Mucosa of stomach (tissue), 1 donor: ENCODE measurements around the gene SEM1.
A peak's percentile ranks its signal among the peaks of the same experiment; 100 is the strongest.
"Not testable (repeated sequence)": the region's sequence is repeated elsewhere in the genome, so short reads cannot be mapped to it uniquely, and the experiment has no call there.

Source experiments
- H3K27me3 ChIP-seq: one replicate; pipeline ENCODE4 v1.7.0; 2013; ENCODE audit warnings: mild to moderate bottlenecking, low read length; ENCODE audit not compliant: control insufficient read depth, insufficient read depth
- H3K36me3 ChIP-seq: one replicate; pipeline ENCODE4 v1.7.0; 2013; ENCODE audit warnings: low read length; ENCODE audit not compliant: control insufficient read depth, insufficient read depth
- H3K4me1 ChIP-seq: one replicate; pipeline ENCODE4 v1.7.0; 2013; ENCODE audit warnings: mild to moderate bottlenecking, low read length; ENCODE audit not compliant: control insufficient read depth, insufficient read depth
- H3K4me3 ChIP-seq: one replicate; pipeline ENCODE4 v1.7.0; 2013; ENCODE audit warnings: low read length
- H3K9ac ChIP-seq: one replicate; pipeline ENCODE4 v1.7.0; 2013; ENCODE audit warnings: mild to moderate bottlenecking, low read length, moderate library complexity
- H3K9me3 ChIP-seq: one replicate; pipeline ENCODE4 v1.7.0; 2013; ENCODE audit warnings: mild to moderate bottlenecking, low read length, moderate library complexity; ENCODE audit not compliant: control insufficient read depth
- donor health status: Pancreatic carcinoma.

SEM1 gene

DNA sequence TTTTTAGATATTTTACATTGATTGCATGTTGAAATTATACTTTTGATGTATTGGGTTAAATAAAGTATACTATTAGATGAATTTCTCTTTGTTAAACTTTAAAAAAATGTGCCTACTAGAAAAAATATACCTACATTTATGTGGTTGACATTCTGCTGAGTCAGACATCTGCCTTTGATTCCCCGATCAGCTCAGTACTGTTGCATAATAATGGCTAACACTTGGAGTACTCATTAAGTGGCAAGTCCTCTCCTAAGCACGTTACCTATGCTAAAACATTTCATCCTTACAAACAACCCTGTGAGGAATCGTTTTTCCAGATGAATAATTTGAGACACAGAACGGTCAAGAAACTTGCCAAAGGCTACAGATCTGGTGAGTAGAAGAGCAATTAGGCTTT, 14.0 kb upstream of the SEM1 start:
- no peaks in the 10 kb centered on the region for H3K27me3 ChIP-seq
- H3K9me3 ChIP-seq = no peaks in the 10 kb centered on the region
- H3K9ac ChIP-seq = no peak overlapping the region
- no peaks in the 10 kb centered on the region for H3K4me1 ChIP-seq
- no peaks in the 10 kb centered on the region for H3K36me3 ChIP-seq
- H3K4me3 ChIP-seq = no peak overlapping the region

DNA sequence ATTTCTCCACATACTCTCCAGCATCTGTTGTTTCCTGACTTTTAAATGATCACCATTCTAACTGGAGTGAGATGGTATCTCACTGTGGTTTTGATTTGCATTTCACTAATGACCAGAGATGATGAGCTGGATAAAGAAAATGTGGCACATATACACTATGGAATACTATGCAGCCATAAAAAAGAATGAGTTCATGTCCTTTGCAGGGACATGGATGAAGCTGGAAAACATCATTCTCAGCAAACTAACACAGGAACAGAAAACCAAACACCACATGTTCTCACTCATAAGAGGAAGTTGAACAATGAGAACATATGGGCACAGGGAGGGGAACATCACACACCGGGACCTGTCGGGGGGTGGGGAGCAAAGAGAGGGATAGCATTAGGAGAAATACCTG, 13.3 kb upstream of the SEM1 start:
- H3K9ac ChIP-seq, H3K36me3 ChIP-seq, H3K4me1 ChIP-seq, H3K27me3 ChIP-seq, H3K4me3 ChIP-seq, H3K9me3 ChIP-seq: not testable (repeated sequence)

DNA sequence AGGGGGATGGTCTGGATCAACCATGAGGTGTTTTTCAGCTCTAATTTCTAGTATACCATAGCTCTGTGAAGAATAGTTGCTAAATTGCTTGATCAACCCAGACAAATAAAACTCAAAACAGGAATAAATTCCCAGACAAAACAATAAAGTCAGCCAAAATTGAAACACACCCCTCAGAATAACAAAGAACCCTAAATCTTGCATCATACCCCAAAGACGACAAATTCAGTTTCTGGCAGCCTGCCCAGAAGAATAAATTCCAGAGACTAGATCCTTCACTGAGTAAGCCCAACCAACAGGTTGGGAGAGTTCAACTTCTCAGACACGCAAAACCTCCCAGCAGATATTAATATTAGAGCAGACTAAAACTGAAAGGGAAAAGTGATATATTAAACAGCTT, 11.2 kb upstream of the SEM1 start:
- Histone ChIP-seq H3K9ac (no peak overlapping the region), H3K9me3 (no peaks in the 10 kb centered on the region), H3K36me3 (no peaks in the 10 kb centered on the region), H3K4me3 (no peak overlapping the region), H3K4me1 (no peaks in the 10 kb centered on the region), H3K27me3 (peaks cover 3% of the 10 kb centered on the region)

DNA sequence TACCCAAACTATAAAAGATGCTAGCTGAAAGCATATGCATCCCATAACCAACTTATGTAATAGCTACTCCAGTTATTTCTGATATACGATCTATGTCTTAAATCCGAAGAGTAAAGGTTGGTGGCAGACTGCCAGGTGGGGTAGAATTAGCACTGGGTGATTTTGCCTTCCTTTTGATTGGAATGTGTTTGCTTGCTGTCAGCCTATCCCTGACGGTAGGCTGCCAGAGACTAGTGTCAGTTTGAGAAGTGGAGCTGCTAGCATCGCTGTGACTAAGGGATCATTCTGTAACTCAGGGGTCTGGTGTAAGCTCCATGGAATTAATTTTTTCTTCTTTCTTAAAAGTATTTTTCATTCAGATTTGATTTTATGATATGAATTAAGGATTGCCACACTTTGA, 9.5 kb upstream of the SEM1 start:
- Histone ChIP-seq H3K9ac (no peak overlapping the region), H3K9me3 (no peaks in the 10 kb centered on the region), H3K27me3 (peaks cover 3% of the 10 kb centered on the region), H3K4me3 (no peak overlapping the region), H3K4me1 (no peaks in the 10 kb centered on the region), H3K36me3 (no peaks in the 10 kb centered on the region)

DNA sequence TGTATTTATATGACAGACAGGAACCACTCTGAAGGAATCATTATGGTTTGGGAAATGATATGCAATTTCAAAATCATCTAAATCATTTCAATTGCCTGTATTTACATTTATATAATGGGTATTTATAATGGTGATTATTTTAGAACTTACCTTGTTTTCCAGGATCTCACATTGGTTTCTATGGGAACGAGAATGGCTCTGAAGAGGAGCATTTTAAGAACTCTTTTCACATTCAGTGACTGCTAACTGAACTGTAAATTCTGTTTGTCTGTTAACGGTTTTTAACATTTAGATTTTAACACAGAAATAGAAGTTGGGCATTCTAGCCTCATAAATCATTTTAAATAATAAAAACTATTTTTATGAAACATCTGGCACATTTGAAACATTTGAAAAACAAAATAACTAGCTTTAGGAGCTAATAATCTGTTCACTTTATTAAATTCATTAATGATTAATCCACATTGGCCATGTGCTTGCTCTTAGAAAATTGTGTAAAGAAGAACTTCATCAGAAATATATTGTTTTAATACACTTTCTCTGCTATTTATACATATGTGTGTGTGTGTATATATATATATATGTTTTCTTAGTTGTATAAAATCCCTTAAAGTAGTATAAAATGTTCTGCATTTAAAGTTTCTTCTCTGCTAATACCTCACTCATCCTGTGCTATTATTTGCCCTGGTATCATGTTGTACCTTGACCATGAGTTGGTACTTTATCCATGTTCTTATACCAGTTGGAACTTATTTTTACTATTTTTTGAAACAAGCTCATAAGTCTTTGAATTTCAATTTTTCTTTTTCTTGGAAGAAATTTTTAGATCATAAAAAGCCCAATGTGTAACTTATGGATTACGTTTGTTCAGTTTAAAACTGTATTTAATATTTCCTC, 8.7 kb upstream of the SEM1 start:
- no peaks in the 10 kb centered on the region for H3K4me1 ChIP-seq
- no peak overlapping the region for H3K9ac ChIP-seq
- no peaks in the 10 kb centered on the region for H3K36me3 ChIP-seq
- no peak overlapping the region for H3K4me3 ChIP-seq
- peaks cover 3% of the 10 kb centered on the region for H3K27me3 ChIP-seq
- no peaks in the 10 kb centered on the region for H3K9me3 ChIP-seq

DNA sequence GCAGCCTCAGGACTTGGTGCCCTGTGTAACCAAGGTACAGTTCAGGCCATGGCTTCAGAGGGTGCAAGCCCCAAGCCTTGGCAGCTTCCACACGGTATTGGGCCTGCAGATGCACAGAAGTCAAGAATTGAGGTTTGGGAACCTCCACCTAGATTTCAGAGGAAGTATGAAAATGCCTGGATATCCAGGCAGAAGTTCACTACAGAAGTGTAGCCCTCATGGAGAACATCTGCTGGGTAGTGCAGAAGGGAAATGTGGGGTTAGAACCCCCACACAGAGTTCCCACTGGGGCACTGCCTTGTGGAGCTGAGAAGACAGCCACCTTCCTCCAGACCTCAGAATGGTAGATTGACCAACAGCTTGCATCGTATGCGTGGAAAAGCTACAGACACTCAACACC, 3.4 kb upstream of the SEM1 start:
- Histone ChIP-seq H3K9me3 (no peaks in the 10 kb centered on the region), H3K36me3 (no peaks in the 10 kb centered on the region), H3K9ac (no peak overlapping the region), H3K4me1 (peaks cover 4% of the 10 kb centered on the region), H3K27me3 (peaks cover 3% of the 10 kb centered on the region), H3K4me3 (no peak overlapping the region)

DNA sequence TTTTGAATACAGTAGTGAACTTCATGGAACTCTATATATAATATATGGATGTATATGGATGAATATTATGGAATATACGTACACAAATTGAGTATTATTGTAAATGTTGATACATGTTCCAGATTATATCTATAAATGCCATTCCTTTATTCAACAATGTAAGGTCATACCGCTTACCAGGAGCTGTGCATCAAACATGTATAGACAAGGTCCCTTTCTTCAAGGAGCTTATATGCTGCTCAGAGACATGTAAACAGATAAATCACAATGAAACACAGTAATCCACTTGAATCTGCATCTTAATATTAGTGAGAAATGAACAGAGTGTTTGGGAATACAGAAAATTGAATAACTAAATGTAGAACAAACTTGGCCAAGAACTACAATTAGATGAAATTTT, 898 bp upstream of the SEM1 start:
- H3K4me1 ChIP-seq = peaks cover 7% of the 10 kb centered on the region
- no peak overlapping the region for H3K9ac ChIP-seq
- H3K9me3 ChIP-seq = no peaks in the 10 kb centered on the region
- H3K27me3 ChIP-seq = no peaks in the 10 kb centered on the region
- H3K36me3 ChIP-seq = no peaks in the 10 kb centered on the region
- no peak overlapping the region for H3K4me3 ChIP-seq

DNA sequence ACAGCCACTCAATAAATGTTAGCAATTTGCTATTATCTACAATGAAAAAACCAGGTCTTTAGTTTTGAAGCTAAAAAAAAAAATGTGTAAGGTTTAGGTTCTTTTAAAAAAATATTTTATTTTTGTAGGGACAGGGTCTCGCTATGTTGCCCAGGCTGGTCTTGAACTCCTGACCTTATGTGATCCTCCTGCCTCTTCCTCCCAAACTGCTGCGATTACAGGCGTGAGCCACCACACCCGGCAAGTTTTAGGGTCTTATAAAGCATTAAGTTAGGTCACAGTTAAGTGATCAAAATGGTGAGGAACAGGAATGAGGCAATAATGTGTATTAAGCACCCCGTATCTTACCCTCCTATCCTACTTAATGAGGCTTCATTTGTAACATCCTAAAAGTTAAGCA, 774 bp downstream of the SEM1 start:
- H3K36me3 ChIP-seq = no peaks in the 10 kb centered on the region
- no peaks in the 10 kb centered on the region for H3K27me3 ChIP-seq
- peaks cover 7% of the 10 kb centered on the region for H3K4me1 ChIP-seq
- no peaks in the 10 kb centered on the region for H3K9me3 ChIP-seq
- peak overlapping the region; percentile 89 for H3K4me3 ChIP-seq
- H3K9ac ChIP-seq = peak overlapping the region; percentile 96

DNA sequence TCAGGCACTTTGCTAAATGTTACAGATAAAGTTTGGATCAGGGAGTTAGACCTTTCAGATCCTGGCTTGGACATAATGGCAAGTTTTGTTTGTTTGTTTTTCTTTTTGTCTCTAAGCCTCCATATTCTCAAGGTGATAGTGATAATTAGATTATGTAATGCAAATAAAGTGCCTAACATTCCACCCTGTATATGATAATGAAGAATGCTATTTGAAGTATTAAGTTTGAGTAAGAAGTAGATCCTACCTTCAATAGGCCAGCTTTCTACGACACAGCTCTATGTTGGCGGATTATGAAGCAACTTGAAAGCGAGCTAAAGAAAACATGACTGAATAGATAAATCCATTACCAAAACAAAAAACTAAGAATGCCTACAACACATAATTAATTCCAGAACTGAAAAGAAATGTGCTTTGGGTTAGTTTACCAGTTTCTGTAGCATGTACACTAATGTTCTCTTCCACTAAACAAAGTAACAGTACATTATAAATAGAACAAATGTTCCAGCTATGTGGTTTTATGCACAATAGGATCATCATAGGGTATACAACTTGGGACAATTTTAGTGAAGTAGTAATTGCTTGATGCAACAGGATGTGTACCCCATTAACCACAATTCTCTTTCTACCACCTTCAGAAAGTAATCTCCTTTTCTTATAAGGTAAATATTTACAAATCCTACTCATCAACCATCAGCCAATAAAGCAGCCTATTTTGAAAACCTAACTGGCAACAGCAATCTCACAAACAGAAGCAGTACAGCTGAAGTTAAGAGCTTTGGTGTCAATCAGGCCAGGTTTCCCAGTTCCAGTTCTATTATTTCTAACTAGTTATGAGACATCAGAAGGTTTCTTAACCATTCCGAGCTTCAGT, 1.5 kb downstream of the SEM1 start:
- H3K9me3 ChIP-seq = no peaks in the 10 kb centered on the region
- H3K9ac ChIP-seq = no peak overlapping the region
- H3K4me3 ChIP-seq = no peak overlapping the region
- no peaks in the 10 kb centered on the region for H3K36me3 ChIP-seq
- H3K4me1 ChIP-seq = peaks cover 7% of the 10 kb centered on the region
- H3K27me3 ChIP-seq = no peaks in the 10 kb centered on the region

DNA sequence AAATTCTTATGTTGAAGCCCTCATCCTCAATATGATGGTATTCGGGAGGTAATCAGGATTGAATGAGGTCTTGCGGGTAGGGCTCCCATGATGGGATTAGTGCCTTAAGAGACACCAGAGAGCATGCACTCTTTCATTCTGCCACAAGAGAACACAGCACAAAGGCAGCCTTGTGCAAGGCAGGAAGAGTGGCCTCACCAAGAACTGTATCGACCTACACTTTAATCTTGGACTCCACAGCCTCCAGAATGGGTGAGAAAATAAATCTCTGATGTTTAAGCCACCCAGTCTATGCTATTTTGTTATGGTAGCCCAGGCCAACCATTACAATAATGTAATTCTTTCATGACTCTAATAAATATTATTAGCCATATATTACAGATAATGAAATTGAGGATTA, 8.4 kb downstream of the SEM1 start:
- Histone ChIP-seq H3K36me3 (no peaks in the 10 kb centered on the region), H3K4me3 (no peak overlapping the region), H3K27me3 (no peaks in the 10 kb centered on the region), H3K9ac (no peak overlapping the region), H3K9me3 (no peaks in the 10 kb centered on the region), H3K4me1 (no peaks in the 10 kb centered on the region)

DNA sequence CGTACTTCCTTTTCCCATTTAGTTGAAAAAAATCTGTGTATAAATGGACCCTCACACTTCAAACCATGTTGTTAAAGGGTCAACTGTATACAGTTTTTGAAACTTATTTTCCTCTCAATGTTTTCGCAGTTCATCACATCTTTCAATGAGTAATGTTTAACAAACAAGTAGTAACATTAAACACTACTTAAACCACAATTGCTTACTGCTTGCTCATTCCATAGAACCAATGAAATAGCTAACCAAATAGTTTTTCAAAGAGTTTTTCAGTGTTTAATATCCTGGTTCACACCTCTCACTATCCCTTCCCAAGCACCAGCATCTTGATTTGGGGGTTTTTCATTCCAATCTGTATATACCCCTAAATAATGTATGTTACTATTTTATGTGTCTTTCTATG, 9.1 kb downstream of the SEM1 start:
- Histone ChIP-seq H3K36me3 (no peaks in the 10 kb centered on the region), H3K4me3 (no peak overlapping the region), H3K9me3 (no peaks in the 10 kb centered on the region), H3K9ac (no peak overlapping the region), H3K27me3 (no peaks in the 10 kb centered on the region), H3K4me1 (no peaks in the 10 kb centered on the region)

DNA sequence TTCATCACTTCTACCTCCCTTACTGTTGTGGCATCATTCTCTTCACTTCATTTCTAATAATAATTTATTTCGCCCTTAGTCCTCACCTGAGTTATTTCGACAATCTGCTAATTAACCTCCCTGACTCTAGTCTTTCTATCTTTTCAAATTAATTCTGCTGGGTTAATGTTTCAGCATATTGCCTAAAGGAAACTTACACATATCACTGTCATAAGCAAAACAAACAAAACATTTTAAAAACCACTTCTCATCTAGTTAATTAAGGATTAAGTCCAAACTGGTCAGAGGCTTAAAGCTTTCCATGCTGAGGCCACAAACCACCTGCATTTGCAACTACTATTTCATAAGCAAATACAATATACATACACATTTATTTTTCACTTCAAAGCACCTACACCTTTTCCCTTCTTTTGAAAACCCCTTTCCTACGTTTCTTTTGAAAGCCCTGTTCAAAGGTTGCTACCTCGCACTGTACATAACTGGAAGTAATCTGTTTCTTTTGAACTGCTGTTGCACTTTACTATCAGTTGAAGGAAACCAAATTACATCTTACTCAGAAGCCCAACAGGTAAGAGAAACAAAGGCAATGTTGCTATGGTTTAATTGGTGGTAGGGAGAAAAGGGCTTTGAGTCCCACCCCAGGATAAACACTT, 10.3 kb downstream of the SEM1 start:
- Histone ChIP-seq H3K9ac (no peak overlapping the region), H3K9me3 (no peaks in the 10 kb centered on the region), H3K4me1 (no peaks in the 10 kb centered on the region), H3K27me3 (no peaks in the 10 kb centered on the region), H3K36me3 (no peaks in the 10 kb centered on the region), H3K4me3 (no peak overlapping the region)
